ENCODE results near the gene MYOD1.

GRCh38 chr11:17695454-17696441 lies 23.6 kb upstream of the MYOD1 start:
- TF ChIP-seq CTCF (conservative IDR thresholded peaks at IDR 0.05; ENCODE audit: low read depth, low read length), result no peak
- TF ChIP-seq EZH2phosphoT487 (IDR thresholded peaks at IDR 0.05; ENCODE audit: borderline replicate concordance, low read length), result no peak
- no peak for TF ChIP-seq EZH2 (IDR thresholded peaks at IDR 0.05; ENCODE audit: low read length, unreplicated experiment)

Measured in PC-3 (cell line).